Endodermal cell (in vitro differentiated cells): ENCODE data around the gene UROD. TPM values are rescaled to one million over a fixed set of nuclear protein-coding genes. Genes with fewer than 3 reads are reported as not detected.
"Not testable (repeated sequence)": the region's sequence is repeated elsewhere in the genome, so short reads cannot be mapped to it uniquely, and the experiment has no call there.

Source experiments
- DNase-seq: peaks from one replicate; pipeline ENCODE4 v3.0.0-alpha.2; 2017
- H3K27ac ChIP-seq: 2 replicates; pipeline ENCODE4 v1.5.1; 2013; ENCODE audit warnings: mild to moderate bottlenecking, low read depth, low read length, moderate library complexity
- H3K27me3 ChIP-seq: 2 replicates; pipeline ENCODE4 v1.6.1; 2013; ENCODE audit warnings: mild to moderate bottlenecking, low read length, moderate library complexity; ENCODE audit not compliant: insufficient read depth, control insufficient read depth, poor library complexity, severe bottlenecking
- H3K36me3 ChIP-seq: 2 replicates; pipeline ENCODE4 v1.7.0; 2013; ENCODE audit warnings: mild to moderate bottlenecking, low read length, moderate library complexity; ENCODE audit not compliant: control insufficient read depth, insufficient read depth
- H3K4me1 ChIP-seq: one replicate; pipeline ENCODE4 v1.7.0; 2013; ENCODE audit warnings: low read length; ENCODE audit not compliant: control insufficient read depth, insufficient read depth
- H3K4me3 ChIP-seq: 2 replicates; pipeline ENCODE4 v1.5.1; 2013; ENCODE audit warnings: mild to moderate bottlenecking, low read length, moderate library complexity
- H3K9ac ChIP-seq: 2 replicates; pipeline ENCODE4 v1.6.1; 2013; ENCODE audit warnings: mild to moderate bottlenecking, low read length, moderate library complexity; ENCODE audit not compliant: poor library complexity, severe bottlenecking; ENCODE audit errors: extremely low read depth
- H3K9me3 ChIP-seq: 2 replicates; pipeline ENCODE4 v1.6.1; 2013; ENCODE audit warnings: mild to moderate bottlenecking, low read length, moderate library complexity; ENCODE audit not compliant: control insufficient read depth
- H3K27ac Mint-ChIP-seq: 2 replicates; pipeline ENCODE4 v1.8.0; 2020; ENCODE audit warnings: mixed read lengths
- H3K27me3 Mint-ChIP-seq: 2 replicates; pipeline ENCODE4 v1.8.0; 2021; ENCODE audit warnings: mild to moderate bottlenecking, mixed read lengths; ENCODE audit not compliant: insufficient read depth
- H3K36me3 Mint-ChIP-seq: 2 replicates; pipeline ENCODE4 v1.8.0; 2020; ENCODE audit warnings: low read depth, mixed read lengths
- H3K4me1 Mint-ChIP-seq: 2 replicates; pipeline ENCODE4 v1.8.0; 2020; ENCODE audit warnings: mixed read lengths
- H3K4me3 Mint-ChIP-seq: 2 replicates; pipeline ENCODE4 v1.8.0; 2020; ENCODE audit warnings: mild to moderate bottlenecking, moderate library complexity, mixed read lengths
- H3K9me3 Mint-ChIP-seq: 2 replicates; pipeline ENCODE4 v1.8.0; 2020; ENCODE audit warnings: mild to moderate bottlenecking, mixed read lengths
- WGBS, 2 experiments: methylation state at CpG; one replicate each; pipeline versions ENCODE4 v1.1.5 to v1.1.7; 2013; ENCODE audit warnings: missing lambda C conversion rate in 2 of 2, mixed read lengths in 1 of 2; ENCODE audit not compliant: insufficient coverage in 1 of 2, insufficient read length in 1 of 2; 5-methylcytosine and 5-hydroxymethylcytosine counted together
- total RNA-seq, 2 donors: library from RNA; stranded (reverse); fragmentation: NEBNext Ultra II Directional in 1 of 2; extraction: Animal tissue kit (Norgen Biotek cat#: 25700) in 1 of 2; gene quantifications; 2 replicates in 1 of 2; 3 replicates in 1 of 2; pipeline ENCODE4 v1.2.1, GENCODE V29; 2021
- TF ChIP-seq, protein P1 (sequence below): fragments of 200-600 bp; sonication (generic); conservative IDR thresholded peaks from 2 replicates; pipeline ENCODE4 v1.5.0; 2021; ENCODE audit warnings: antibody characterized with exemption, mild to moderate bottlenecking

Gene UROD
- total RNA-seq, 2 donors from 2014 or later: 86.8 to 107 TPM

DNA sequence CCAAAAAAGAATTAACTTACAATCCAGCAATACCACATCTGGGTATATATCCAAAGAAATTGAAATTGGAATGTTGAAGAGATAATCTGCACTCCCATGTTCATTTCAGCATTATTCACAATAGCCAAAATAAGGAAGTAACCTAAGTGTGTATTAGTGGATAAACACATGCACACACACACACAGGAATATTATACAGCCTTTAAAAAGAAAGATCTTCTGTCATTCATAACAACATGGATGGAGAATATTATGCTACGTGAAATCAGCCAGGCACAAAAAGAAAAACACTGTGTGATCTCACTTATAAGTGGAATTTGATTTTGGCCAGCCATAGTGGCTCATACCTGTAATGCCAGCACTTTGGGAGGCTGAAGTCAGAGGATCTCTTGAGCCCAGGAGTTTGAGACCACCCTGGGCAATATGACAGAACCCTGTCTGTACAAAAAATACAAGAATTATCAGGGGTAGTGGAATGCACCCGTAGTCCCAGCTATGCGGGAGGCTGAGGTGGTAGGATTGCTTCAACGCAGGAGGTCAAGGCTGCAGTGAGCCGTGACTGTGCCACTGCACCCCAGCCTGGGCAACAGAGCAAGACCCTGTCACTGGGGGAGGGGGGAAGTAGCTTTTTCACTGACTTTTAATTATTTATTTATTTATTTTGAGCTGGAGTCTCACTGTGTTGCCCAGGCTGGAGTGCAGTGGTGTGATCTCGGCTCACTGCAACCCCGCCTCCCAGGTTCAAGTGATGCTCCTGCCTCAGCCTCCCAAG, 16.4 kb upstream of the UROD start:
- Histone ChIP-seq H3K27me3 (no peaks in the 10 kb centered on the region), H3K36me3 (no peaks in the 10 kb centered on the region), H3K9me3 (no peaks in the 10 kb centered on the region), H3K4me3 (no peak overlapping the region), H3K9ac (no peak overlapping the region), H3K4me1 (peaks cover 2% of the 10 kb centered on the region), H3K27ac (no peak overlapping the region)
- TF ChIP-seq, protein P1, sequence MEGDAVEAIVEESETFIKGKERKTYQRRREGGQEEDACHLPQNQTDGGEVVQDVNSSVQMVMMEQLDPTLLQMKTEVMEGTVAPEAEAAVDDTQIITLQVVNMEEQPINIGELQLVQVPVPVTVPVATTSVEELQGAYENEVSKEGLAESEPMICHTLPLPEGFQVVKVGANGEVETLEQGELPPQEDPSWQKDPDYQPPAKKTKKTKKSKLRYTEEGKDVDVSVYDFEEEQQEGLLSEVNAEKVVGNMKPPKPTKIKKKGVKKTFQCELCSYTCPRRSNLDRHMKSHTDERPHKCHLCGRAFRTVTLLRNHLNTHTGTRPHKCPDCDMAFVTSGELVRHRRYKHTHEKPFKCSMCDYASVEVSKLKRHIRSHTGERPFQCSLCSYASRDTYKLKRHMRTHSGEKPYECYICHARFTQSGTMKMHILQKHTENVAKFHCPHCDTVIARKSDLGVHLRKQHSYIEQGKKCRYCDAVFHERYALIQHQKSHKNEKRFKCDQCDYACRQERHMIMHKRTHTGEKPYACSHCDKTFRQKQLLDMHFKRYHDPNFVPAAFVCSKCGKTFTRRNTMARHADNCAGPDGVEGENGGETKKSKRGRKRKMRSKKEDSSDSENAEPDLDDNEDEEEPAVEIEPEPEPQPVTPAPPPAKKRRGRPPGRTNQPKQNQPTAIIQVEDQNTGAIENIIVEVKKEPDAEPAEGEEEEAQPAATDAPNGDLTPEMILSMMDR: no peak
- 95 to 96% methylated on average over 7 of the region's 7 CpGs for WGBS, 2 experiments
- no peak overlapping the region for H3K4me3 Mint-ChIP-seq
- no peak for DNase-seq
- no peaks in the 10 kb centered on the region for H3K27me3 Mint-ChIP-seq
- no peak overlapping the region for H3K27ac Mint-ChIP-seq
- H3K36me3 Mint-ChIP-seq: no peaks in the 10 kb centered on the region
- peaks cover 2% of the 10 kb centered on the region for H3K4me1 Mint-ChIP-seq
- H3K9me3 Mint-ChIP-seq: peaks cover 2% of the 10 kb centered on the region

DNA sequence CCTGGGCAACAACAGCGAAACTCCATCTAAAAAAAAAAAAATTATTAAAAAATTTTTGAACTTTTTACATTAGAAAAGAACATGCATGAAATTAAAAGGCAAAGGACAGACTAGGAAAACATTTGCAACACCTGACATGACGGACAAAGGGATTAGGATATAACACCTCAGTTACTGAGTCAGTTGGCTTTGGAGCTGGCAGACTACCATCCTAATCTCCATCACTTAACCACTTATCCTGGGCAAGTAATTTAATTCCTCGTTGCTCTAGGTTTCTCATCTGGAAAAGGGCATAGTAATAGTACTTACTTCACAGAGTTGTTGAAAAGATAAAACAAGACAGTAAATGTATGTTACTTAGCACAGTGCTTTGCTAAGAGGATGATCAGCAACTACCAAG, 12.8 kb upstream of the UROD start:
- no peaks in the 10 kb centered on the region for H3K27me3 Mint-ChIP-seq
- 90 to 100% methylated on average over 1 to 3 of the region's 3 CpGs for WGBS, 2 experiments
- H3K9me3 Mint-ChIP-seq: peaks cover 2% of the 10 kb centered on the region
- no peak overlapping the region for H3K9ac ChIP-seq
- no peaks in the 10 kb centered on the region for H3K9me3 ChIP-seq
- peaks cover 2% of the 10 kb centered on the region for H3K4me1 Mint-ChIP-seq
- TF ChIP-seq, protein P1: no peak
- no peak for DNase-seq
- H3K36me3 Mint-ChIP-seq: peaks cover 19% of the 10 kb centered on the region
- no peak overlapping the region for H3K4me3 ChIP-seq
- no peaks in the 10 kb centered on the region for H3K4me1 ChIP-seq
- no peaks in the 10 kb centered on the region for H3K27me3 ChIP-seq
- no peak overlapping the region for H3K27ac ChIP-seq
- H3K36me3 ChIP-seq: peaks cover 13% of the 10 kb centered on the region
- H3K27ac Mint-ChIP-seq: no peak overlapping the region
- H3K4me3 Mint-ChIP-seq: no peak overlapping the region

DNA sequence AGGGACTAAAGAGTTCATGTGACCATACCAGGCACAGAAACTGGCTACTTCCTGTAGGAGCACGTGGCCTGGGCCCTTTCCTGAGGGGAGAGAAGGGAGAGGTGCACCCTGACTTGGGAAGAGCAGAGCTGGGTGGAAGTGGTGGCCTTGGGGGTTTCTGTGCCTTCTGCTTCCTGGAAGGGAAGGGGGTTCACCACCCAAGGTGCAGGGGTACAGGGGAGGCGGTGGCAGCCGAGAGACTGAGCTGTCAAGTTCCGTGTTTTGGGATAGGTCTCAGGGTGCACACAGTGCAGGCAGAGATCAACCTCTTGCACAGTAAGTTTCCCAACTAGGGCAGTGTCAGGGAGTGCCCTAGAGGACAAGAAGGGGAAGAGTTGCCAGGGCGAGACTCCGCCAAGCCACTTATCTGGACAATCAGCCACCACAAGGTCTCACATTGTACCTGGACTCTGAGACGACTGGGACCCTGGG, 11.0 kb upstream of the UROD start:
- Mint-ChIP-seq H3K4me1 (peaks cover 2% of the 10 kb centered on the region), H3K27me3 (no peaks in the 10 kb centered on the region), H3K27ac (peak overlapping the region; percentile 30), H3K4me3 (no peak overlapping the region), H3K36me3 (peaks cover 32% of the 10 kb centered on the region), H3K9me3 (no peaks in the 10 kb centered on the region)
- H3K4me3 ChIP-seq: no peak overlapping the region
- H3K4me1 ChIP-seq: no peaks in the 10 kb centered on the region
- no peaks in the 10 kb centered on the region for H3K27me3 ChIP-seq
- no peak for DNase-seq
- H3K27ac ChIP-seq: no peak overlapping the region
- WGBS, 2 experiments: 93 to 94% methylated on average over 6 to 7 of the region's 7 CpGs
- TF ChIP-seq, protein P1: no peak
- H3K9me3 ChIP-seq: no peaks in the 10 kb centered on the region
- H3K9ac ChIP-seq: no peak overlapping the region
- peaks cover 19% of the 10 kb centered on the region for H3K36me3 ChIP-seq

DNA sequence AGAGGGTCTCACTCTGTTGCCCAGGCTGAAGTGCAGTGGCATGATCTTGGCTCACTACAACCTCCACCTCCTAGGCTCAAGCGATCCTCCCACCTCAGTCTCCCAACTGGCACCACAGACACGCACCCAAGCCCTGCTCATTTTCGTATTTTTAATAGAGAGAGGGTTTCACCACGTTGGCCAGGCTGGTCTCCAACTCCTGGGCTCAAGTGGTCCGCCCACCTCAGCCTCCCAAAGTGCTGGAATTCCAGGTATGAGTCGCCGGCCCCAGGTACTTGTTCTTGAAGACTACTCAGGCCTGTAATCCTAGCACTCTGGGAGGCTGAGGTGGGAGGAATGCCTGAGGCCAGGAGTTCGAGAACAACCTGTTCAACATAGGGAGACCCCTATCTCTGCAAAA, 10.5 kb upstream of the UROD start:
- 93 to 98% methylated on average over 7 to 8 of the region's 8 CpGs for WGBS, 2 experiments
- not testable (repeated sequence) for DNase-seq, H3K27me3 ChIP-seq, H3K4me3 ChIP-seq, H3K4me1 ChIP-seq, H3K9me3 ChIP-seq, H3K9ac ChIP-seq, H3K9me3 Mint-ChIP-seq, H3K4me3 Mint-ChIP-seq, H3K27me3 Mint-ChIP-seq, H3K27ac ChIP-seq, H3K4me1 Mint-ChIP-seq
- peaks cover 20% of the 10 kb centered on the region for H3K36me3 ChIP-seq
- H3K36me3 Mint-ChIP-seq: peaks cover 33% of the 10 kb centered on the region
- H3K27ac Mint-ChIP-seq: peak overlapping the region; percentile 30
